ENCODE data around the gene SEC23B. TPM values are rescaled to one million over a fixed set of nuclear protein-coding genes. Genes with fewer than 3 reads are reported as not detected.
"Not testable (repeated sequence)": the region's sequence is repeated elsewhere in the genome, so short reads cannot be mapped to it uniquely, and the experiment has no call there.

The SEC23B gene
- total RNA-seq, 1 experiment from 2014 or later, result 67.1 TPM

DNA sequence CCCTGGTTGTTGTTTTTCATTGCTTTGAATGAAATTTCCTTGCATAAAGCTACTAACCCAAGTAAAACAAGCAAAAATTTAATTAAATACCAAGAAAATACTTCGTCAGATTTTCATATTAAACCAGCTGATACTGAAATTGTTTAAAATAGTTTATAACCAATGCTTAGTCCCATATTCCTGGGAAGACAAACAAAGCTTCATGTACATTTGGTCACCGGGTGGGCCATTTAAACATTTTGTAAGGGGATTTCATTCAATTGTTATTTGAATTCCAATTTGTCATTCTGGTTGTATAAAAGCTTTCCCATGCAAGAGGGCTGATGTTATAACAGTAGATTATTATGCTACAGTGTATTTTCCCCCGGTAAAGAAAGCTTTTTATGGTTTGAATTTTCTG, 10.1 kb upstream of the SEC23B start:
- no peak for DNase-seq (ENCODE audit: low spot score)
- CTCF ChIA-PET, result interaction anchor here (1.4 to 1.5 kb wide), 2 partner anchors 10 to 61 kb away, joined by 5 to 6 read pairs; no protein-coding TSS in a partner anchor

GRCh38 chr20:18501672-18502071, 6.1 kb upstream of the SEC23B start:
- H3K9me3 Mint-ChIP-seq, ATAC-seq: not testable (repeated sequence)
- H3K27me3 Mint-ChIP-seq (ENCODE audit: low read depth), result peaks cover 17% of the 10 kb centered on the region

More for the DNA sequence above, 10.1 kb upstream of the SEC23B start:
- no peak overlapping the region for H3K27ac Mint-ChIP-seq
- peaks cover 12% of the 10 kb centered on the region for H3K4me1 Mint-ChIP-seq
- ATAC-seq, result no peak
- H3K9me3 Mint-ChIP-seq, result no peaks in the 10 kb centered on the region
- TF ChIP-seq TEAD4 (CRISPR knock-in tag; IDR thresholded peaks at IDR 0.05) (no peak), ZNF416 (CRISPR knock-in tag; IDR thresholded peaks at IDR 0.05) (no peak)
- H3K27me3 Mint-ChIP-seq (ENCODE audit: low read depth), result peaks cover 4% of the 10 kb centered on the region; the same call in 1 of the 2 replicates
- POLR2A ChIA-PET, result interaction anchor here (1.6 to 3.3 kb wide), 2 partner anchors 10 to 30 kb away, joined by 6 to 43 read pairs; partner anchors contain the start of genes DZANK1, POLR3F and SEC23B
- peak overlapping the region; percentile 98 for H3K4me3 Mint-ChIP-seq
- H3K36me3 Mint-ChIP-seq, result peaks cover 9% of the 10 kb centered on the region

DNA sequence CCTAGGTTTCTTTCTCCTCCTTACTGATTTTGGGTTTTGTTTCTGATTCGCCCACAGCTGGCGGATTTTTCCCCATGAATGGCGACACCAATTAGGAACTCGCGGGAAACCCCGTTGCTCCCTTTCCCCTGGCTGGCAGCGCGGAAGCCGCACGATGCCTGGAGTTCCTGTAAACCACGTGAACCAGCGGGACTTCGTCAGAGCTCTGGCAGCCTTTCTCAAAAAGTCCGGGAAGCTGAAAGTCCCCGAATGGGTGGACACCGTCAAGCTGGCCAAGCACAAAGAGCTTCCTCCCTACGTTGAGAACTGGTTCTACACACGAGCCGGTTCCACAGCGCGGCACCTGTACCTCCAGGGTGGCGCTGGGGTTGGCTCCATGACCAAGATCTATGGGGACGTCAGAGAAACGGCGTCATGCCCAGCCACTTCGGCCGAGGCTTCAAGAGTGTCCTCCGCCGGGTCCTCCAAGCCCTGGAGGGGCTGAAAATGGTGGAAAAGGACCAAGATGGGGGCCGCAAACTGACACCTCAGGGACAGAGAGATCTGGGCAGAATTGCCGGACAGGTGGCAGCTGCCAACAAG, 3.2 kb upstream of the SEC23B start:
- Mint-ChIP-seq H3K27me3 (ENCODE audit: low read depth) (peaks cover 17% of the 10 kb centered on the region), H3K4me1 (peaks cover 19% of the 10 kb centered on the region), H3K27ac (peak overlapping the region; percentile 57; the same call in 1 of the 2 replicates), H3K36me3 (no peaks in the 10 kb centered on the region), H3K9me3 (no peaks in the 10 kb centered on the region), H3K4me3 (no peak overlapping the region)
- no peak for TF ChIP-seq SOX15 (CRISPR knock-in tag; IDR thresholded peaks at IDR 0.05)
- no peak for TF ChIP-seq ZNF532 (CRISPR knock-in tag; IDR thresholded peaks at IDR 0.05; ENCODE audit: borderline replicate concordance)
- TF ChIP-seq, protein P1, sequence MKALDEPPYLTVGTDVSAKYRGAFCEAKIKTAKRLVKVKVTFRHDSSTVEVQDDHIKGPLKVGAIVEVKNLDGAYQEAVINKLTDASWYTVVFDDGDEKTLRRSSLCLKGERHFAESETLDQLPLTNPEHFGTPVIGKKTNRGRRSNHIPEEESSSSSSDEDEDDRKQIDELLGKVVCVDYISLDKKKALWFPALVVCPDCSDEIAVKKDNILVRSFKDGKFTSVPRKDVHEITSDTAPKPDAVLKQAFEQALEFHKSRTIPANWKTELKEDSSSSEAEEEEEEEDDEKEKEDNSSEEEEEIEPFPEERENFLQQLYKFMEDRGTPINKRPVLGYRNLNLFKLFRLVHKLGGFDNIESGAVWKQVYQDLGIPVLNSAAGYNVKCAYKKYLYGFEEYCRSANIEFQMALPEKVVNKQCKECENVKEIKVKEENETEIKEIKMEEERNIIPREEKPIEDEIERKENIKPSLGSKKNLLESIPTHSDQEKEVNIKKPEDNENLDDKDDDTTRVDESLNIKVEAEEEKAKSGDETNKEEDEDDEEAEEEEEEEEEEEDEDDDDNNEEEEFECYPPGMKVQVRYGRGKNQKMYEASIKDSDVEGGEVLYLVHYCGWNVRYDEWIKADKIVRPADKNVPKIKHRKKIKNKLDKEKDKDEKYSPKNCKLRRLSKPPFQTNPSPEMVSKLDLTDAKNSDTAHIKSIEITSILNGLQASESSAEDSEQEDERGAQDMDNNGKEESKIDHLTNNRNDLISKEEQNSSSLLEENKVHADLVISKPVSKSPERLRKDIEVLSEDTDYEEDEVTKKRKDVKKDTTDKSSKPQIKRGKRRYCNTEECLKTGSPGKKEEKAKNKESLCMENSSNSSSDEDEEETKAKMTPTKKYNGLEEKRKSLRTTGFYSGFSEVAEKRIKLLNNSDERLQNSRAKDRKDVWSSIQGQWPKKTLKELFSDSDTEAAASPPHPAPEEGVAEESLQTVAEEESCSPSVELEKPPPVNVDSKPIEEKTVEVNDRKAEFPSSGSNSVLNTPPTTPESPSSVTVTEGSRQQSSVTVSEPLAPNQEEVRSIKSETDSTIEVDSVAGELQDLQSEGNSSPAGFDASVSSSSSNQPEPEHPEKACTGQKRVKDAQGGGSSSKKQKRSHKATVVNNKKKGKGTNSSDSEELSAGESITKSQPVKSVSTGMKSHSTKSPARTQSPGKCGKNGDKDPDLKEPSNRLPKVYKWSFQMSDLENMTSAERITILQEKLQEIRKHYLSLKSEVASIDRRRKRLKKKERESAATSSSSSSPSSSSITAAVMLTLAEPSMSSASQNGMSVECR (CRISPR knock-in tag; IDR thresholded peaks at IDR 0.05; ENCODE audit: borderline replicate concordance), result no peak
- no peak for TF ChIP-seq CREB1 (CRISPR knock-in tag; IDR thresholded peaks at IDR 0.05)
- no peak for TF ChIP-seq SMAD3 (CRISPR knock-in tag; IDR thresholded peaks at IDR 0.05; ENCODE audit: borderline replicate concordance)
- TF ChIP-seq MYBL2 (CRISPR knock-in tag; IDR thresholded peaks at IDR 0.05), result no peak
- ChIA-PET POLR2A (no interaction called here), CTCF (no interaction called here)
- ATAC-seq, result no peak
- DNase-seq (ENCODE audit: low spot score), result peak; percentile 12

More at GRCh38 chr20:18501672-18502071, 6.1 kb upstream of the SEC23B start:
- DNase-seq (ENCODE audit: low spot score); H3K36me3 Mint-ChIP-seq; POLR2A ChIA-PET; H3K4me3 Mint-ChIP-seq; CTCF ChIA-PET; H3K27ac Mint-ChIP-seq; H3K4me1 Mint-ChIP-seq: not testable (repeated sequence)

DNA sequence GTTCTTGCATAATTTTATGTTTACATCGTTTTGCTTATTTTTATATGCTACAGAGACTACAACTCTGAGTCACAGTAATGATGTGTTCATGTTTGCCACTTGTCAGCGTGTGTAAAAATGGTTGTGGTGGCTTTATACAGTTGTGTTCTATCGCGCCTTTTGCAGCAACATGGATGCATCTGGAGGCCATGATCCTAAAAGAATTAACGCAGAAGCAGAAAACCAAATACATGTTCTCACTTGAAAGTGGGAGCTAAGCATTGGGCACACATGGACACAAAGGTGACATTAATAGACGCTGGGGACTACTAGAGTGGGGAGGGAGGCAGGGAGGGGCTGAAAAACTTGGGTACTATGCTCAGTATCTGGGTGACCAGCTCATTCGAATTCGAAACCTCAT, 996 bp upstream of the SEC23B start:
- H3K27ac Mint-ChIP-seq, result peak overlapping the region; percentile 100
- peaks cover 18% of the 10 kb centered on the region for H3K36me3 Mint-ChIP-seq
- no peaks in the 10 kb centered on the region for H3K9me3 Mint-ChIP-seq
- peak overlapping the region; percentile 97 for H3K4me3 Mint-ChIP-seq
- ChIA-PET POLR2A (interaction anchor here (0.5 to 2.9 kb wide), 10 partner anchors 10 to 247 kb away, joined by 3 to 43 read pairs (median 6); partner anchors contain the start of genes DZANK1, POLR3F, RBBP9 and SMIM26), CTCF (interaction anchor here (0.9 to 1.8 kb wide), 5 partner anchors 10 to 103 kb away, joined by 3 to 9 read pairs (median 5); partner anchors contain the start of genes DZANK1, POLR3F and RBBP9)
- H3K4me1 Mint-ChIP-seq, result peaks cover 19% of the 10 kb centered on the region
- no peak for DNase-seq (ENCODE audit: low spot score)
- H3K27me3 Mint-ChIP-seq (ENCODE audit: low read depth), result peaks cover 17% of the 10 kb centered on the region
- no peak for ATAC-seq
- TF ChIP-seq TP53 (CRISPR knock-in tag; IDR thresholded peaks at IDR 0.05) (no peak), ATF6 (CRISPR knock-in tag; IDR thresholded peaks at IDR 0.05) (no peak), FOXK1 (CRISPR knock-in tag; IDR thresholded peaks at IDR 0.05) (no peak), CBFB (CRISPR knock-in tag; IDR thresholded peaks at IDR 0.05; ENCODE audit: low read depth) (no peak), ZSCAN18 (CRISPR knock-in tag; IDR thresholded peaks at IDR 0.05) (no peak), TEAD4 (CRISPR knock-in tag; IDR thresholded peaks at IDR 0.05) (no peak), GRHL2 (CRISPR knock-in tag; IDR thresholded peaks at IDR 0.05; ENCODE audit: insufficient replicate concordance, severe bottlenecking) (no peak)

Data from WTC11 (cell line).